Memory B cell (primary cell): ENCODE measurements around the gene TFB2M.

Experiments
- ATAC-seq: fragments of 150-1000 bp; cut with Tn5 transposase; 2 replicates; pipeline ENCODE4 v1.10.0; 2021; ENCODE audit warnings: low read depth, mild to moderate bottlenecking, moderate library complexity
- DNase-seq, 2 donors: peaks; one replicate each; pipeline ENCODE4 v3.0.0; 2022; ENCODE audit warnings: low spot score in 2 of 2
- H3K27ac Mint-ChIP-seq: one replicate; pipeline ENCODE4 v1.8.0; 2022; ENCODE audit warnings: mild to moderate bottlenecking, moderate library complexity, mixed read lengths
- H3K27me3 Mint-ChIP-seq: one replicate; pipeline ENCODE4 v1.8.0; 2022; ENCODE audit warnings: mixed read lengths
- H3K36me3 Mint-ChIP-seq: one replicate; pipeline ENCODE4 v1.8.0; 2022; ENCODE audit warnings: mild to moderate bottlenecking, mixed read lengths
- H3K4me1 Mint-ChIP-seq: one replicate; pipeline ENCODE4 v1.8.0; 2022; ENCODE audit warnings: mixed read lengths
- H3K4me3 Mint-ChIP-seq: one replicate; pipeline ENCODE4 v1.8.0; 2022; ENCODE audit warnings: mild to moderate bottlenecking, moderate library complexity, mixed read lengths
- H3K9me3 Mint-ChIP-seq: one replicate; pipeline ENCODE4 v1.8.0; 2022; ENCODE audit warnings: mixed read lengths

The TFB2M gene

DNA sequence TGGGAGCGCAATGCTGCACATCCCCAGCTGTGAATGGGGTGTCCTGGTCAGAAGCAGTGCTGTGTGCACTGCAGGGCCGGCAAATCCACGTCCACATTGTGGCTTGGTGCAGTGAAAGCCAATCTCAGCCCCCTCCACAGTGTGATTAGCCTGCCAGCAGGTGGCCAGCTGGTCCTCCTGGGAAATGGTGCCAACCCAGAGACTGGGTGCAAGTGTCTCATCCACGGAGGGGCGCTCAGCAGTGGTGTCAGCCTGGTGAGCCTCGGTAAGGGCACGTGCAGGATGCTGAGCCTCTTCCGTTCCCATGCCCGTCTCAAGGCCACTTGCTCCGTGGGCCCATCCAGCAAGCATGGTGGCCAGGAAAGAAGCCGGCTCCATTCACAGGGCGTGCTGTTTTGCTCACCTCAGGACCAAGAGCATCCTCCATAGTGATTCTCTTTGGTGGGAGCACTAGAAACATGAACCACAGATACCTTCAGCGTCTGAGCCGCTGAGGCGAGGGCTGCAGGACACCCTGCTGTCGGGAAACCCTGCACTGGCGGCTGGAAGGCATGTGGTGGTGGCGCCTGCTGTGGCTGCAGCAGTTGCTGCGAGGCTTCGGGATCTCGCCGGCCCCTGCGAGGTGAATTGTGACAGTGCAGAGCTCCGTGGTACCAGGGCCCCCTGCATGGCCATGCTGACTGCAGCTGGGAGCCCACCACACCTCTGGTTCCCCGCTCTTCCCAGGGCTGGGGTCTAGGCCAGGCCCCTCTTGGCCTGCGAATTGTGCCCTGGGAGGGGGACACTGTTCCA, 57.0 kb downstream of the TFB2M start:
- H3K27ac Mint-ChIP-seq = no peak overlapping the region
- DNase-seq = no peak
- ATAC-seq = no peak
- H3K4me1 Mint-ChIP-seq = peaks cover 20% of the 10 kb centered on the region
- H3K36me3 Mint-ChIP-seq = no peaks in the 10 kb centered on the region
- no peak overlapping the region for H3K4me3 Mint-ChIP-seq
- no peaks in the 10 kb centered on the region for H3K27me3 Mint-ChIP-seq
- H3K9me3 Mint-ChIP-seq = no peaks in the 10 kb centered on the region

DNA sequence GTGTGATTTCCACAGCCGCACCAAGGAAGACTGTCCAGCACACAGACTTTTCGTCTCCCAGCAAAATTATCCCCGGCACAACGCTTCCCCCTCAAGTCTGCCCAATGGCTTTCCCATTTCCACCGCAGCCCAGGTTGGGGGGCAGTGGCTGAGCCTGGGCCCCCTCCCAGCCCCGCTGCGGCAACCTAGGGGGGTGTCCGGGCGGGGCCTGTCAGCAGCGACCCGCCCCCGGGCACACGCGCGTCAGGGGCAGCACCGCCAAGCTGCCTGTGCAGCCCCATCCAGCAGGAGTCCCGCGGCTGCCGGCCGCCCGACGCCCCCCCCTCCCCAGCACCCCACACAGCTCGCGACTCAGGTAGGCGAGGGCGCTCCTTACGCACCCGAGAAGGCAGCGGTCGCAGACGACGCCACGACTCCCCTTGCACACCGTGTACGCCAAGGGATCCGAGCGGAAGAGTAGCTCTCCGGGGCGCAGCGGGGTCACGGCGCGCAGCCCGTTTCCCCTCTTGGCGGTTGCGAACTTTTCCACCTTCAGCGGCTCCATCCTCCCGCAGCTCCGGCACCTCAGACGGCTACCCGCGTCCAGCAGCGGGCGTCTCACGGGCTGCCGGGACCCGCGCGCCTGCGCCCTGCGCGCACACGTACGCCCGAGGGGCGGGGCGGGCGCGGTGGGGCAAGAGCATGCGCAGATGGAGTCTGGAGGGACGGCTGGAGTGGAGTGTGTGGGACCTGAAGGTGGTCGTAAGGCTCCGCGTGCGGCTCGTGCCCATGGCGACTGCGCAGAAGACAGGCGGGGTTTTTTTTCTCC, 59.2 kb downstream of the TFB2M start, which contains the start of gene SMYD3:
Gene SMYD3, minus strand, starts transcription at position 606 of the 808 bp plus-strand sequence.
- DNase-seq = peak; percentile 58 to 71
- Mint-ChIP-seq H3K27me3 (no peaks in the 10 kb centered on the region), H3K4me1 (peaks cover 25% of the 10 kb centered on the region), H3K27ac (peak within 1 kb of the TSS; percentile 84), H3K9me3 (no peaks in the 10 kb centered on the region), H3K4me3 (peak within 1 kb of the TSS; percentile 92), H3K36me3 (no peaks in the 10 kb centered on the region)
- peak; percentile 88 for ATAC-seq

DNA sequence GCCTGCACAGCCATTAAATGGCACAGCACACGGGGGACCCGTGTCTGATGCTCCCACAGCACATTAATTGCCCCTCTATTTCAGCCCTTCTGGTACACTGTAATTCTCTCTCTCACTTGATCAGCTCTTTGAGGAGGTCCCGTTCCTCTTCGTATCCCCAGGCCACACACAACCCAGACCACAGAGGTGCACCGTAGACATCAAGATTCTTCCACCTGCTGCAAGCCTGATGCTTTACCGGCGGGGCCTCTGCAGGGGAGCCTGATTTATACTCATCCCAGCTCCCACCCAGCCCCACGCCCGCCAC, 59.7 kb downstream of the TFB2M start:
- ATAC-seq (peak; percentile 9), DNase-seq (no peak)
- Mint-ChIP-seq H3K9me3 (no peaks in the 10 kb centered on the region), H3K4me3 (peak overlapping the region; percentile 92), H3K4me1 (peaks cover 25% of the 10 kb centered on the region), H3K27me3 (no peaks in the 10 kb centered on the region), H3K27ac (peak overlapping the region; percentile 64), H3K36me3 (no peaks in the 10 kb centered on the region)

DNA sequence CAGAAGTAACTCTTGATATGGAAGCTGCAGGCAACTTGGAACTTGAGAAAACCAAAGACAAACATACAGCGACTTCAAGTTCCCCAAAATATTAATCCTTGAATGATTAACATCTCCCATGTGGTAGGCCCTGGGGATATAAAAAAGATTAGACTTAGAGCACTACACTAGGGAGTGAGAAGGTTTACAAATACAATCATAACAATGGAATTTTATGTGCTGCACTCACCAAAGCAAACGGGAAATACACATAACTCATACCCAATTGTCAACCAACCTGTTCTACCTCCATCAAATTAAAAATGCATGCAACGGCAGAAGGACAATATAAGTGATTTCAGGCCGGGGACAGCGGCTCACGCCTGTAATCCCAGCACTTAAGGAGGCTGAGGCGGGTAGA, 62.7 kb downstream of the TFB2M start:
- Mint-ChIP-seq H3K27ac (no peak overlapping the region), H3K9me3 (no peaks in the 10 kb centered on the region), H3K27me3 (no peaks in the 10 kb centered on the region), H3K4me1 (peaks cover 25% of the 10 kb centered on the region), H3K36me3 (no peaks in the 10 kb centered on the region), H3K4me3 (no peak overlapping the region)
- DNase-seq = no peak
- no peak for ATAC-seq

DNA sequence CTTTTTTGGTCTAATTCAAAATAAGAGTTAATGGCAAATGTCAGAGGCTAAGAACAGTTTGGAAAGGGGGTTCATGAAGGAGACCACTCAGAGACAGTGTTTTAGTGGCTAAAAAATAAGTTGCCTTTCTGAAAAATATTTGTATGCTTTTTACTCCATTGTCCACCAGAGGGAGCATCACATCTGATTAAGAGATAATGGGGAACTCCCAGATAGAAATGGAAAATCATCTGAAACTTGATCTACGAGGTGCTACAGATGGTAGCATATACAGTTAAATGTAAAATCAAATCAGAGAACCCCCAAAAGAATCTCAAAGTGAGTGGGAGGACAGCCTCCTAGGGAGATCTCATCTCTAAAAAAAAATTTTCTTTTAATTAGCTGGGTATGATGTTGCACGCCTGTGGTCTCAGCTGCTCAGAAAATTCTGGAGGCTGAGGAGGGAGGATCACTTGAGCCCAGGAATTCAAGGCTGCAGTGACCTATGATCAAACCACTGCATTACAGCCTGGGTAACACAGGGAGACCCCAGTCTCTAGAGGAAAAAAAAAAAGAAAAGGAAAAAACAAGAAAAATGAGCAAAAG, 68.6 kb downstream of the TFB2M start:
- ATAC-seq (peak; percentile 56), DNase-seq (peak in 1 of 2 donors; percentile 64)
- H3K4me3 Mint-ChIP-seq = no peak overlapping the region
- H3K36me3 Mint-ChIP-seq = no peaks in the 10 kb centered on the region
- H3K27me3 Mint-ChIP-seq = no peaks in the 10 kb centered on the region
- H3K9me3 Mint-ChIP-seq = no peaks in the 10 kb centered on the region
- no peak overlapping the region for H3K27ac Mint-ChIP-seq
- H3K4me1 Mint-ChIP-seq = no peaks in the 10 kb centered on the region

DNA sequence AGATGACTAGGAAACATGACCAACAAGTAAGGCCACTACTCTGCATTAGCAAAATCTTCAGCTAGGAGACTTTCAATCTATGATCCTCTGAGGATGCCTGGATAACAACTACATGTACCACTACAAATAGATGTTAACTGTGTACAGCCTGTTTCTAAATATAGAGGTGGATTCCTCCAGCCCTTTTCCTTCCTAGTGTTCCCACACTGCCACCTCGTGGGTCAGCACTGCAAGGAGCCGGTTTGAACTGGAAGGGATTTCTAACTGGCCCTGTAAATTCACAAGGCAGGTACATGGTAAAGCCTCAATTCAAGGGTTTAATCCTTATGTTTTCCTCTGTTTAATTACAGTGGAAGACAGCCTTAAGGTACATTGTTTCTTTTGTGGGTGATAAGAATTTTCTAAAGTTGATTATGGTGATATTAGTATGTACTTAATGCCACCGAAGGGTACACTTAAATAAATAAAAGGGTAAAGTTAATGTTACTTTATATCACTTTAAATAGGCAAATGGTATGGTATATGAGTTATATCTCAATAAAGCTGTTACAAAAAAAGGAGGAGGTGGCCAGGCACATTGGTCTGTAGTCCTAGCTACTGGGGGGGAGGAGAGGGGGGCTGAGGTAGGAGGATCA, 73.3 kb downstream of the TFB2M start:
- DNase-seq (no peak), ATAC-seq (no peak)
- Mint-ChIP-seq H3K36me3 (peaks cover 2% of the 10 kb centered on the region), H3K4me1 (peaks cover 2% of the 10 kb centered on the region), H3K27me3 (no peaks in the 10 kb centered on the region), H3K4me3 (no peak overlapping the region), H3K9me3 (no peaks in the 10 kb centered on the region), H3K27ac (no peak overlapping the region)

DNA sequence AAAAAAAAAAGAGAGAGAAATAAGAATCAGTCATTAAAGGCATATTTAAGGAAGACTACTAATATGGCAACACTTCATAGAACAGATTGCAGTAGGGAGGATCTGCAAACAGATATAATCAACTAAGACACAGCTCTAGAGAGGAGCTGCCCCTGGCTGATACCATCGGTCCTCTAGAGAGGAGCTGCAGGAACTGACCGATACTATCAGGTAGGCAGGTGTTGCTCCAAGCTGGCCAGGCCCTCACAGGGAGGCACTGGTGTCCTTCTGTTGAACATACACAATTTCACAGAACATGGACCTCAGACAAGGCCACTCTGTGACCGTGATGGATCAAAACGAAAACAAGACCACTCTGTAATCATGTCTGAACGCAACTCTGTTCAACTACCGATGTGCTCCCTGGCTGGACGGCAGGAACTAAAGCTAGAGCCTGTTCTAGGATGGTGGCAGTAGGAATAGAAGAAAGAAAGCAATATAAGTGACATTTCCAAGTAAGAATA, 74.5 kb downstream of the TFB2M start:
- no peak for DNase-seq

More for the DNA sequence above, 74.5 kb downstream of the TFB2M start:
- Mint-ChIP-seq H3K36me3 (peaks cover 2% of the 10 kb centered on the region), H3K4me1 (peaks cover 2% of the 10 kb centered on the region), H3K9me3 (no peaks in the 10 kb centered on the region), H3K27me3 (no peaks in the 10 kb centered on the region), H3K27ac (peak overlapping the region; percentile 22), H3K4me3 (no peak overlapping the region)
- ATAC-seq = no peak
